Rectal smooth muscle tissue (tissue), 1 donor: ENCODE data around the gene SDK1.

Source experiments
- H3K27ac ChIP-seq: one replicate; pipeline ENCODE4 v1.7.0; 2013; ENCODE audit warnings: low read depth, low read length, inconsistent platforms
- H3K27me3 ChIP-seq: one replicate; pipeline ENCODE4 v1.7.0; 2013; ENCODE audit warnings: low read length; ENCODE audit not compliant: control insufficient read depth, insufficient read depth
- H3K36me3 ChIP-seq: one replicate; pipeline ENCODE4 v1.7.0; 2013; ENCODE audit warnings: low read length; ENCODE audit not compliant: control insufficient read depth, insufficient read depth
- H3K4me1 ChIP-seq: one replicate; pipeline ENCODE4 v1.7.0; 2013; ENCODE audit warnings: low read length; ENCODE audit not compliant: control insufficient read depth, insufficient read depth
- H3K4me3 ChIP-seq: one replicate; pipeline ENCODE4 v1.7.0; 2013; ENCODE audit warnings: low read length
- H3K9ac ChIP-seq: one replicate; pipeline ENCODE4 v1.7.0; 2013; ENCODE audit warnings: low read length

SDK1 gene

DNA sequence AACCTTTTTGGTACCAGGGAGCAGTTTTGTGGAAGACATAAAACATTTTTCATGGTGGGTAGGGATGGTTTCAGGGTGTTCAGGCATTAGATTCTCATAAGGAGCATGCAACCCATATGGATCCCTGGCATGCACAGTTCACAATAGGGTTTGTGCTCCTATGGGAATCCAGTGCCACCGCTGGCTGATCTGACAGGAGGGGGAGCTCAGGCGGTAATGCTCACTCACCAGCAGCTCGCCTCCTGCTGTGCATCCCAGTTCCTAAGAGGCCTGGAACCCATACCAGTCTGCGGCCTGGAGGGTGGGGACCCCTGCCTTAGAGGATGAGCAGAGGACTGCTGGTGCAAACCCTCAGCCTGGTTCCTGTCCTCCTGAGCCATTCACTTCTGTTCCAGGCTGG lies 561.7 kb downstream of the SDK1 start:
- Histone ChIP-seq H3K4me1 (no peaks in the 10 kb centered on the region), H3K27me3 (no peaks in the 10 kb centered on the region), H3K36me3 (no peaks in the 10 kb centered on the region), H3K4me3 (no peak overlapping the region), H3K27ac (no peak overlapping the region), H3K9ac (no peak overlapping the region)

- Histone ChIP-seq H3K9ac (no peak overlapping the region), H3K27me3 (no peaks in the 10 kb centered on the region), H3K4me1 (no peaks in the 10 kb centered on the region), H3K36me3 (no peaks in the 10 kb centered on the region), H3K27ac (no peak overlapping the region), H3K4me3 (no peak overlapping the region)
These were observed 565.2 kb downstream of the SDK1 start for GRCh38 chr7:3866277-3866676.

GRCh38 chr7:3867863-3868262 lies 566.8 kb downstream of the SDK1 start:
- Histone ChIP-seq H3K36me3 (no peaks in the 10 kb centered on the region), H3K4me3 (no peak overlapping the region), H3K27me3 (no peaks in the 10 kb centered on the region), H3K9ac (no peak overlapping the region), H3K4me1 (no peaks in the 10 kb centered on the region), H3K27ac (no peak overlapping the region)

GRCh38 chr7:3879355-3880075 lies 578.5 kb downstream of the SDK1 start:
- Histone ChIP-seq H3K27me3 (no peaks in the 10 kb centered on the region), H3K4me3 (no peak overlapping the region), H3K9ac (no peak overlapping the region), H3K27ac (no peak overlapping the region), H3K4me1 (no peaks in the 10 kb centered on the region), H3K36me3 (no peaks in the 10 kb centered on the region)

GRCh38 chr7:3880228-3880987 lies 579.4 kb downstream of the SDK1 start:
- Histone ChIP-seq H3K27ac (no peak overlapping the region), H3K9ac (no peak overlapping the region), H3K27me3 (no peaks in the 10 kb centered on the region), H3K4me1 (no peaks in the 10 kb centered on the region), H3K4me3 (no peak overlapping the region), H3K36me3 (no peaks in the 10 kb centered on the region)

- Histone ChIP-seq H3K4me3 (no peak overlapping the region), H3K27me3 (no peaks in the 10 kb centered on the region), H3K27ac (no peak overlapping the region), H3K36me3 (no peaks in the 10 kb centered on the region), H3K4me1 (no peaks in the 10 kb centered on the region), H3K9ac (no peak overlapping the region)
These were observed 581.7 kb downstream of the SDK1 start for GRCh38 chr7:3882782-3883181.

DNA sequence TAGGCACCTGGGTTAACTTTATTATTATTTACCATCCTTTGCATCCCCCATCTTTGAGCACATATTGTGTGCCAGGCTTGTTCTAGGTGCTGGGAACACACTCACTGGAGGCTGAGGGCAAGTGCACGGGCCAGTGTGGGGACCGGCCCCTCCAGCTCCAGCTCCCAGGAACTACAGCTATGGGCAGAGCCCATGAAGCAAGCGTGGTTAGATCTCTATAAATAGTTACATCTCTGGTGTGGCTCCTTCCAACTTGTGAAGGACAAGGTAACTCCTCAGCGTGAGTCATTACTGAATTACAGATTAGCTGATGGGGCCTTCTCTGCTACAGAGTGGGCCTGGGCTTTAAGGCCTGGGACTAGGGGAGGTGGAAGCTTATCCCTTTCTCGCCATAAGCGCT lies 583.5 kb downstream of the SDK1 start:
- no peaks in the 10 kb centered on the region for H3K27me3 ChIP-seq
- no peak overlapping the region for H3K4me3 ChIP-seq
- no peaks in the 10 kb centered on the region for H3K4me1 ChIP-seq
- H3K9ac ChIP-seq, result no peak overlapping the region
- H3K36me3 ChIP-seq, result no peaks in the 10 kb centered on the region
- no peak overlapping the region for H3K27ac ChIP-seq

- no peaks in the 10 kb centered on the region for H3K27me3 ChIP-seq
- H3K36me3 ChIP-seq, result no peaks in the 10 kb centered on the region
- no peaks in the 10 kb centered on the region for H3K4me1 ChIP-seq
- H3K4me3 ChIP-seq, result no peak overlapping the region
- H3K27ac ChIP-seq, result no peak overlapping the region
- no peak overlapping the region for H3K9ac ChIP-seq
These were observed 586.1 kb downstream of the SDK1 start for GRCh38 chr7:3887096-3887690.

DNA sequence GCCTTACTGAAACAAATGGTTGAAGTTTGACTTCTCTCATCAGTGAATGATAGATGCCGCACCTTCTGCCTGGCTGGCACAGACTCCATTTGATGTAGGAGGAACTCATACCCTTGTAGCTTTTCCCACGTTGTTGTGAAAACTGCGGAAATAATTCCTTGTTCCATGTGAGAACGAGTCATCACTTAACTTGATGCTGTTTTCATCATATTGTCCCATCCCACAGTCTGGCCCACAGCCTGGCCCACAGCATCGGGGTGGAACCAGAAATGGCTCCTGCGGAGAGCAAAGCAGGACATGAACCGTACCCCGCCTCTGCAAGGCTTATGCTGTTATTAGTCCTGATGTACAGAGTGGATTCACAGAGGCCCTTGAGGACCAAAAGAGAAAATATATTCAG lies 587.0 kb downstream of the SDK1 start:
- Histone ChIP-seq H3K27ac (no peak overlapping the region), H3K9ac (no peak overlapping the region), H3K4me3 (no peak overlapping the region), H3K27me3 (no peaks in the 10 kb centered on the region), H3K36me3 (no peaks in the 10 kb centered on the region), H3K4me1 (no peaks in the 10 kb centered on the region)

- H3K27ac ChIP-seq, result no peak overlapping the region
- no peak overlapping the region for H3K4me3 ChIP-seq
- H3K27me3 ChIP-seq, result no peaks in the 10 kb centered on the region
- no peaks in the 10 kb centered on the region for H3K36me3 ChIP-seq
- no peaks in the 10 kb centered on the region for H3K4me1 ChIP-seq
- no peak overlapping the region for H3K9ac ChIP-seq
These were observed 591.1 kb downstream of the SDK1 start for GRCh38 chr7:3892157-3892556.

DNA sequence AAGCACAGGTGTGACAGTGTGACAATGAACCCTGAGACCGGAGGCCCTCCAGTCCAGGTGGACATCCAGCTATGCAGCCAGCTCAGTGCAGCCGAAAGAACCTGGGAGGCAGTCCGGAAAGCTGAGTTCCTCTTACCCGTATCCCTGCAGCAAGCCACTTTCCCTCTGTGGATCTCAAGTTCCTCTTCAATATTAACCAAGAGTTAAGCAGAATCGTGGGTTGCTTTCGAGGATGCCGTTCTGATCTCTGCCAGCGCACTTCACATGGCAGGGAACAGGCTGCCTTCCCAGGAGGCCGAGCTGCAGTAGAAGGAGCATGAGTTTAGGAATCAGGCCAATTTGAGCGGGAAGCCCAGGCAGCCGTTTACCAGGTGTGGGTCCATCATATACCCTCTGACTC lies 591.6 kb downstream of the SDK1 start:
- Histone ChIP-seq H3K4me3 (no peak overlapping the region), H3K36me3 (no peaks in the 10 kb centered on the region), H3K27me3 (no peaks in the 10 kb centered on the region), H3K9ac (no peak overlapping the region), H3K4me1 (no peaks in the 10 kb centered on the region), H3K27ac (no peak overlapping the region)

- Histone ChIP-seq H3K4me3 (no peak overlapping the region), H3K27ac (no peak overlapping the region), H3K27me3 (no peaks in the 10 kb centered on the region), H3K9ac (no peak overlapping the region), H3K36me3 (no peaks in the 10 kb centered on the region), H3K4me1 (no peaks in the 10 kb centered on the region)
These were observed 592.2 kb downstream of the SDK1 start for GRCh38 chr7:3893151-3893788.
